ENCODE measurements around the gene SYT1. TPM values are rescaled to one million over a fixed set of nuclear protein-coding genes. Genes with fewer than 3 reads are reported as not detected.

The SYT1 gene
- total RNA-seq, 2 experiments from 2014 or later, result not detected

- Histone ChIP-seq H3K27ac (ENCODE audit: low read depth, low read length, poor library complexity, severe bottlenecking) (no peak overlapping the region), H3K4me1 (ENCODE audit: insufficient read depth, low read length, poor library complexity, severe bottlenecking) (no peaks in the 10 kb centered on the region), H4K20me1 (ENCODE audit: insufficient read depth, low read length) (no peaks in the 10 kb centered on the region), H3K4me2 (ENCODE audit: low read length) (no peak overlapping the region), H3K9me2 (ENCODE audit: insufficient read depth, low read length) (no peaks in the 10 kb centered on the region), H3K36me3 (ENCODE audit: insufficient read depth, low read length) (no peaks in the 10 kb centered on the region), H3K4me3 (ENCODE audit: low read depth, low read length, poor library complexity, severe bottlenecking) (no peak overlapping the region), H3K9me3 (ENCODE audit: low read length) (no peaks in the 10 kb centered on the region), H2AFZ (ENCODE audit: low read length) (no peak overlapping the region), H3K79me2 (ENCODE audit: insufficient read depth, low read depth, low read length) (no peaks in the 10 kb centered on the region)
- ChIA-PET POLR2A (interaction anchor here (0.7 to 0.9 kb wide), 2 partner anchors 35 to 846 kb away, joined by 3 read pairs; no protein-coding TSS in a partner anchor), CTCF (ENCODE audit: unreplicated experiment) (no interaction called here)
- intact Hi-C loops (cut with micrococcal nuclease; ENCODE audit: unreplicated experiment), result no loop called here
- no TSS peak for BruUV-seq (replicated peaks)
- DNase-seq (ENCODE audit: low spot score), result no peak
- TF ChIP-seq EZH2phosphoT487 (IDR thresholded peaks at IDR 0.05; ENCODE audit: borderline replicate concordance, low read depth, low read length) (no peak), CTCF (conservative IDR thresholded peaks at IDR 0.05; ENCODE audit: low read length) (no peak)
Measured at GRCh38 chr12:79073506-79073905, 208.9 kb downstream of the SYT1 start.

- no peak for DNase-seq (ENCODE audit: low spot score)
- Histone ChIP-seq H3K9me2 (ENCODE audit: insufficient read depth, low read length) (no peaks in the 10 kb centered on the region), H3K4me1 (ENCODE audit: insufficient read depth, low read length, poor library complexity, severe bottlenecking) (no peaks in the 10 kb centered on the region), H3K4me2 (ENCODE audit: low read length) (no peak overlapping the region), H3K79me2 (ENCODE audit: insufficient read depth, low read depth, low read length) (no peaks in the 10 kb centered on the region), H3K36me3 (ENCODE audit: insufficient read depth, low read length) (no peaks in the 10 kb centered on the region), H3K27ac (ENCODE audit: low read depth, low read length, poor library complexity, severe bottlenecking) (no peak overlapping the region), H3K9me3 (ENCODE audit: low read length) (no peaks in the 10 kb centered on the region), H2AFZ (ENCODE audit: low read length) (no peak overlapping the region), H4K20me1 (ENCODE audit: insufficient read depth, low read length) (no peaks in the 10 kb centered on the region), H3K4me3 (ENCODE audit: low read depth, low read length, poor library complexity, severe bottlenecking) (no peak overlapping the region)
- no peak for TF ChIP-seq EZH2phosphoT487 (IDR thresholded peaks at IDR 0.05; ENCODE audit: borderline replicate concordance, low read depth, low read length)
- TF ChIP-seq CTCF (conservative IDR thresholded peaks at IDR 0.05; ENCODE audit: low read length), result no peak
- ChIA-PET POLR2A (interaction anchor here (1.0 kb wide), 2 partner anchors 51 to 78 kb away, joined by 3 read pairs; no protein-coding TSS in a partner anchor), CTCF (ENCODE audit: unreplicated experiment) (no interaction called here)
- intact Hi-C loops (cut with micrococcal nuclease; ENCODE audit: unreplicated experiment), result no loop called here
- no TSS peak for BruUV-seq (replicated peaks)
Measured at GRCh38 chr12:79082595-79082994, 218.0 kb downstream of the SYT1 start.

GRCh38 chr12:79083181-79083580 lies 218.6 kb downstream of the SYT1 start:
- H3K9me2 ChIP-seq (ENCODE audit: insufficient read depth, low read length), result no peaks in the 10 kb centered on the region
- H3K4me2 ChIP-seq (ENCODE audit: low read length), result no peak overlapping the region
- H3K4me3 ChIP-seq (ENCODE audit: low read depth, low read length, poor library complexity, severe bottlenecking), result no peak overlapping the region
- TF ChIP-seq EZH2phosphoT487 (IDR thresholded peaks at IDR 0.05; ENCODE audit: borderline replicate concordance, low read depth, low read length), result no peak
- no peak for TF ChIP-seq CTCF (conservative IDR thresholded peaks at IDR 0.05; ENCODE audit: low read length)
- no peak overlapping the region for H3K27ac ChIP-seq (ENCODE audit: low read depth, low read length, poor library complexity, severe bottlenecking)
- CTCF ChIA-PET (ENCODE audit: unreplicated experiment), result no interaction called here
- H2AFZ ChIP-seq (ENCODE audit: low read length), result no peak overlapping the region
- H3K36me3 ChIP-seq (ENCODE audit: insufficient read depth, low read length), result no peaks in the 10 kb centered on the region
- H3K9me3 ChIP-seq (ENCODE audit: low read length), result no peaks in the 10 kb centered on the region
- POLR2A ChIA-PET, result interaction anchor here (1.0 kb wide), 1 partner anchor 79 kb away, joined by 3 read pairs; no protein-coding TSS in a partner anchor
- no peaks in the 10 kb centered on the region for H3K4me1 ChIP-seq (ENCODE audit: insufficient read depth, low read length, poor library complexity, severe bottlenecking)
- H3K79me2 ChIP-seq (ENCODE audit: insufficient read depth, low read depth, low read length), result no peaks in the 10 kb centered on the region
- no TSS peak for BruUV-seq (replicated peaks)
- no peak for DNase-seq (ENCODE audit: low spot score)
- H4K20me1 ChIP-seq (ENCODE audit: insufficient read depth, low read length), result no peaks in the 10 kb centered on the region
- intact Hi-C loops (cut with micrococcal nuclease; ENCODE audit: unreplicated experiment), result no loop called here

Measured in OCI-LY7 (cell line).